ENCODE results near the gene AP1S2.

AP1S2 gene

DNA sequence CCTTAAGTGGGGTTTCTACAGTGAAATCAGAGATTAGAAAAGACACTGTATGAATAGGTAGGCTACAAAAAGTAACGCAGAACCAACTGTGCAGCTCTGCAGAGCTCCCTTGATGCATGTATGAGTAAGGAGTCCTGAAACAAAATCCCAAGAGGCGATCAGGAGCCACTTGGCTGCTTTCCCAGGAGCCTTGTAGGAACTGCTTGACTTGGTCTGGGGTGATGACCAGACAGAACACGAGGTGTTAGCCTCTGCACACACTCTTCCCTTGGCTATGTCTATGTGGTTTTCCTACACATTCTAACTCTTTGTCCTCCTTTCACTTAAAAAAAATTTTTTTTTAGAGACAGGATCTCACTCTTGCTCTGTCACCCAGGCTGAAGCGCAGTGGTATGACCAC, 22.8 kb upstream of the AP1S2 start:
- TF ChIP-seq, protein P1, sequence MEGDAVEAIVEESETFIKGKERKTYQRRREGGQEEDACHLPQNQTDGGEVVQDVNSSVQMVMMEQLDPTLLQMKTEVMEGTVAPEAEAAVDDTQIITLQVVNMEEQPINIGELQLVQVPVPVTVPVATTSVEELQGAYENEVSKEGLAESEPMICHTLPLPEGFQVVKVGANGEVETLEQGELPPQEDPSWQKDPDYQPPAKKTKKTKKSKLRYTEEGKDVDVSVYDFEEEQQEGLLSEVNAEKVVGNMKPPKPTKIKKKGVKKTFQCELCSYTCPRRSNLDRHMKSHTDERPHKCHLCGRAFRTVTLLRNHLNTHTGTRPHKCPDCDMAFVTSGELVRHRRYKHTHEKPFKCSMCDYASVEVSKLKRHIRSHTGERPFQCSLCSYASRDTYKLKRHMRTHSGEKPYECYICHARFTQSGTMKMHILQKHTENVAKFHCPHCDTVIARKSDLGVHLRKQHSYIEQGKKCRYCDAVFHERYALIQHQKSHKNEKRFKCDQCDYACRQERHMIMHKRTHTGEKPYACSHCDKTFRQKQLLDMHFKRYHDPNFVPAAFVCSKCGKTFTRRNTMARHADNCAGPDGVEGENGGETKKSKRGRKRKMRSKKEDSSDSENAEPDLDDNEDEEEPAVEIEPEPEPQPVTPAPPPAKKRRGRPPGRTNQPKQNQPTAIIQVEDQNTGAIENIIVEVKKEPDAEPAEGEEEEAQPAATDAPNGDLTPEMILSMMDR (IDR thresholded peaks at IDR 0.05), result no peak
- no peak overlapping the region for H3K9ac ChIP-seq
- peaks cover 4% of the 10 kb centered on the region for H3K4me1 ChIP-seq
- no peak overlapping the region for H3K27ac ChIP-seq
- peak overlapping the region; percentile 30 for H2AFZ ChIP-seq
- no peaks in the 10 kb centered on the region for H3K9me3 ChIP-seq (ENCODE audit: control insufficient read depth, low read length)
- H3K27me3 ChIP-seq (ENCODE audit: control insufficient read depth, insufficient read depth, low read length), result no peaks in the 10 kb centered on the region
- H3K4me3 ChIP-seq (ENCODE audit: low read depth, low read length), result no peak overlapping the region
- H3K79me2 ChIP-seq, result no peaks in the 10 kb centered on the region
- no peaks in the 10 kb centered on the region for H3K36me3 ChIP-seq (ENCODE audit: control insufficient read depth, insufficient read depth, low read length)
- H3K4me2 ChIP-seq (ENCODE audit: low read length), result no peak overlapping the region

DNA sequence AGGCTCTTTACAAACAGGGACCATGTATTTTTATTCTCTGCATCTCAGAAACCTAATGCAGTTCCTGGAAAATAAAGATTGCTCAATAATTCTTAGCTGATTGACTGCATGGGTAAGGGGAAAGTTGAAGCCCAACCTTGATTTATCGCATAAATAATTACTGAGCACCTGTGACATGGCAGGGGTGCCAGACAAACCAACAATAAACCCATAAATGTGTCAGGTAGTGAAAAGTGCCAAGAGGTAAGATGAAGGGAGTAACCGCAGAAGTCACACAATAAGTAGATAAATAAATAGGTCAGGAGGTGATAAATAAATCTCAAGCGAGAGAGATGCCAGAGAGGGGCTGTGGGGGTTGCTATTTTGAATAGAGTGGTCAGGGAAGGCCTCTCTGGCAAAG, 20.1 kb upstream of the AP1S2 start:
- no peak overlapping the region for H3K9ac ChIP-seq
- no peaks in the 10 kb centered on the region for H3K79me2 ChIP-seq
- H3K9me3 ChIP-seq (ENCODE audit: control insufficient read depth, low read length), result no peaks in the 10 kb centered on the region
- no peaks in the 10 kb centered on the region for H3K27me3 ChIP-seq (ENCODE audit: control insufficient read depth, insufficient read depth, low read length)
- TF ChIP-seq, protein P1 (IDR thresholded peaks at IDR 0.05), result no peak
- H3K4me3 ChIP-seq (ENCODE audit: low read depth, low read length), result no peak overlapping the region
- no peak overlapping the region for H2AFZ ChIP-seq
- peaks cover 4% of the 10 kb centered on the region for H3K4me1 ChIP-seq
- H3K27ac ChIP-seq, result no peak overlapping the region
- no peaks in the 10 kb centered on the region for H3K36me3 ChIP-seq (ENCODE audit: control insufficient read depth, insufficient read depth, low read length)
- H3K4me2 ChIP-seq (ENCODE audit: low read length), result no peak overlapping the region

DNA sequence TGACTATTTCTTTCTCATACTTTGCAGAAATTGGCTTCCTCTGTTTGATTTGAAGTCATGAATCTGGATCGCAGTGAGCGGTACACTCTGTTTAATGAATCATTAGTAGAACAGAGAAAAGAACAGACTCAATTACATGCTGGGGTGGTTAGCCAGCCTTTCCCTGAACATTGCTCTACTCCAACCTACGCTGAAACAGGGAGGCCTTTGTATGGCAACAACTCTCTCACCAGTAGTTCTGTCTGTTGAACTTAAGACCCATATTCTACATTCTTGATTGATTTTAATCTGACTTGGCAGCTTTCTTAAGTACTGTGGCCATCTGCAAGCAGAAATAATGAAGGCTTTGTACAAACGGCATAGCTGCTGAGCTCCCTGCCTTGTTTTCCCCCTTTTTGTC, 19.0 kb upstream of the AP1S2 start:
- Histone ChIP-seq H3K27ac (no peak overlapping the region), H3K27me3 (ENCODE audit: control insufficient read depth, insufficient read depth, low read length) (no peaks in the 10 kb centered on the region), H3K79me2 (no peaks in the 10 kb centered on the region)

DNA sequence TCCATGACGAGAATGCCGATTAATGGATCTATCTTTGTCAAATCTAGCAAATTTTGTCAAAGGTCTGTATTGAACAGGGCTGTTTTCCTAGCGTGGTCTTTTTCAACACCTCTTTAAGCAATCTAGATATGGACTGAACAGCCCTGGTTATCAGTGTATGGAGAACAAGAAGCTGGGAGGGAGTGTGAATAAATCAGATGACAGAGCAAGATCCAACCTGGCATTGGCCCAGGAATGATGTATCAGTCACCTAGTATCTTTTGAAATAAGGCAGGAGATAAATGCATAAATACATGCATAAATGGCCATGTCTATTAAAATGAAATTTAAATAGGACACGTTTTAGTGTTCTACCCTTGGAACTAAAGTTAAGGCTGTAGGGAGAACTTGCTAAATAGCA, 15.7 kb upstream of the AP1S2 start:
- H3K4me3 ChIP-seq (ENCODE audit: low read depth, low read length), result no peak overlapping the region
- no peak overlapping the region for H3K27ac ChIP-seq
- TF ChIP-seq, protein P1 (IDR thresholded peaks at IDR 0.05), result no peak
- no peak overlapping the region for H3K9ac ChIP-seq
- no peaks in the 10 kb centered on the region for H3K4me1 ChIP-seq
- no peaks in the 10 kb centered on the region for H3K9me3 ChIP-seq (ENCODE audit: control insufficient read depth, low read length)
- no peak overlapping the region for H3K4me2 ChIP-seq (ENCODE audit: low read length)
- no peaks in the 10 kb centered on the region for H3K27me3 ChIP-seq (ENCODE audit: control insufficient read depth, insufficient read depth, low read length)
- H2AFZ ChIP-seq, result no peak overlapping the region
- no peaks in the 10 kb centered on the region for H3K36me3 ChIP-seq (ENCODE audit: control insufficient read depth, insufficient read depth, low read length)
- H3K79me2 ChIP-seq, result no peaks in the 10 kb centered on the region

More for the DNA sequence above, 19.0 kb upstream of the AP1S2 start:
- H2AFZ ChIP-seq, result no peak overlapping the region
- TF ChIP-seq, protein P1 (IDR thresholded peaks at IDR 0.05), result no peak
- H3K36me3 ChIP-seq (ENCODE audit: control insufficient read depth, insufficient read depth, low read length), result no peaks in the 10 kb centered on the region
- H3K9me3 ChIP-seq (ENCODE audit: control insufficient read depth, low read length), result no peaks in the 10 kb centered on the region
- H3K4me2 ChIP-seq (ENCODE audit: low read length), result no peak overlapping the region
- H3K4me1 ChIP-seq, result peaks cover 4% of the 10 kb centered on the region
- H3K4me3 ChIP-seq (ENCODE audit: low read depth, low read length), result no peak overlapping the region
- no peak overlapping the region for H3K9ac ChIP-seq

DNA sequence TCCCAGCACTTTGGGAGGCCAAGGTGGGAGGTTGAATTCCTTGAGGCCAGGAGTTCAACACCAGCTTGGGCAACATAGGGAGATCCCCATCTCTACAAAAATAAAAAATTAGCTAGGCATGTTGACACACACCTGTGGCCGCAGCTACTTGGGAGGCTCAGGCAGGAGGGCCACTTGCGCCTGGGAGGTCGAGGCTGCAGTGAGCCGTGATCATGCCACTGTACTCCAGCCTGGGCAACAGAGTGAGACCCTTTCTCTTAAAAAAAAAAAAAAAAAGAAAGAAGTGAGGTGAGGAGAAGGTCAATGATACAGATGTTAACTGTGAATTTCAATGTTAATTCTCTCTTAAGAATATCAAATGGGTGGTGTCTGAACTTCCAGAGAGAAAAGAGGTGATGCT, 15.1 kb upstream of the AP1S2 start:
- no peaks in the 10 kb centered on the region for H3K4me1 ChIP-seq
- TF ChIP-seq, protein P1 (IDR thresholded peaks at IDR 0.05), result no peak
- H3K36me3 ChIP-seq (ENCODE audit: control insufficient read depth, insufficient read depth, low read length), result no peaks in the 10 kb centered on the region
- H3K4me3 ChIP-seq (ENCODE audit: low read depth, low read length), result no peak overlapping the region
- no peaks in the 10 kb centered on the region for H3K27me3 ChIP-seq (ENCODE audit: control insufficient read depth, insufficient read depth, low read length)
- no peak overlapping the region for H2AFZ ChIP-seq
- H3K4me2 ChIP-seq (ENCODE audit: low read length), result no peak overlapping the region
- H3K9me3 ChIP-seq (ENCODE audit: control insufficient read depth, low read length), result no peaks in the 10 kb centered on the region
- H3K27ac ChIP-seq, result no peak overlapping the region
- no peaks in the 10 kb centered on the region for H3K79me2 ChIP-seq
- H3K9ac ChIP-seq, result no peak overlapping the region
